NCI-H146 treated with DMSO at 0.1 percent for 48 hours (cell line): ENCODE measurements around the gene HMGXB3.
A peak's percentile ranks its signal among the peaks of the same experiment; 100 is the strongest.

Source experiments
- DNase-seq: peaks from one replicate; lab custom pipeline; 2025; ENCODE audit not compliant: unreplicated experiment; lab: John Stamatoyannopoulos, UW

The HMGXB3 gene

GRCh38 chr5:149988126-149988525, 12.4 kb upstream of the HMGXB3 start:
- no peak for DNase-seq

GRCh38 chr5:149990518-149991376, 9.8 kb upstream of the HMGXB3 start:
- peak; percentile 41 for DNase-seq

- DNase-seq, result no peak
Observed at GRCh38 chr5:149993471-149993870, 7.1 kb upstream of the HMGXB3 start.

- DNase-seq, result no peak
Observed at GRCh38 chr5:149995385-149996204, 4.9 kb upstream of the HMGXB3 start.

- DNase-seq, result no peak
Observed at GRCh38 chr5:149996205-149996890, 4.2 kb upstream of the HMGXB3 start.

GRCh38 chr5:149998281-149998680, 2.3 kb upstream of the HMGXB3 start:
- no peak for DNase-seq

GRCh38 chr5:149999359-149999758, 1.2 kb upstream of the HMGXB3 start:
- DNase-seq, result no peak

GRCh38 chr5:149999866-150000255, 678 bp upstream of the HMGXB3 start:
- DNase-seq, result no peak

GRCh38 chr5:150000990-150001659, 586 bp downstream of the HMGXB3 start:
- DNase-seq, result peak; percentile 0

- DNase-seq, result peak; percentile 11
Observed at GRCh38 chr5:150001660-150002486, 1.3 kb downstream of the HMGXB3 start.

GRCh38 chr5:150006318-150006717, 5.8 kb downstream of the HMGXB3 start:
- no peak for DNase-seq

- DNase-seq, result no peak
Observed at GRCh38 chr5:150007050-150007449, 6.5 kb downstream of the HMGXB3 start.

- DNase-seq, result no peak
Observed at GRCh38 chr5:150009671-150010387, 9.3 kb downstream of the HMGXB3 start.

GRCh38 chr5:150013931-150014330, 13.4 kb downstream of the HMGXB3 start:
- no peak for DNase-seq

- DNase-seq, result no peak
Observed at GRCh38 chr5:150014456-150014855, 13.9 kb downstream of the HMGXB3 start.

GRCh38 chr5:150015415-150015814, 14.9 kb downstream of the HMGXB3 start:
- no peak for DNase-seq

- DNase-seq, result no peak
Observed at GRCh38 chr5:150016537-150016936, 16.0 kb downstream of the HMGXB3 start.

GRCh38 chr5:150017226-150018005, 16.9 kb downstream of the HMGXB3 start:
- no peak for DNase-seq

GRCh38 chr5:150020249-150020648, 19.7 kb downstream of the HMGXB3 start:
- DNase-seq, result no peak
